HG03521 (cell line): ENCODE data around the gene RPS26.
A peak's percentile ranks its signal among the peaks of the same experiment; 100 is the strongest.
"Not testable (repeated sequence)": the region's sequence is repeated elsewhere in the genome, so short reads cannot be mapped to it uniquely, and the experiment has no call there.

Experiments used
- ATAC-seq: cut with Tn5 transposase; IDR thresholded peaks from one replicate; pipeline ENCODE4 v1.9.1; 2021; ENCODE audit warnings: mild to moderate bottlenecking, moderate library complexity; ENCODE audit not compliant: unreplicated experiment

RPS26 gene

GRCh38 chr12:56074396-56074795 lies 32.7 kb downstream of the RPS26 start:
- ATAC-seq: no peak

- not testable (repeated sequence) for ATAC-seq
These were observed 36.2 kb downstream of the RPS26 start for GRCh38 chr12:56077966-56078365.

- ATAC-seq: no peak
These were observed 36.7 kb downstream of the RPS26 start for GRCh38 chr12:56078427-56078826.

- peak; percentile 46 for ATAC-seq
These were observed 37.4 kb downstream of the RPS26 start for GRCh38 chr12:56078931-56079722.

- peak; percentile 18 for ATAC-seq
These were observed 38.2 kb downstream of the RPS26 start, which contains the start of gene ERBB3 for GRCh38 chr12:56079723-56080555. Gene ERBB3 (plus strand): TSS chr12:56080165. CDS start chr12:56080301, 136 bp downstream.

GRCh38 chr12:56080556-56081138 lies 38.9 kb downstream of the RPS26 start:
- no peak for ATAC-seq

- no peak for ATAC-seq
These were observed 40.0 kb downstream of the RPS26 start for GRCh38 chr12:56081393-56082347.

- no peak for ATAC-seq
These were observed 40.7 kb downstream of the RPS26 start for GRCh38 chr12:56082382-56082781.

- ATAC-seq: no peak
These were observed 41.2 kb downstream of the RPS26 start for GRCh38 chr12:56082967-56083366.

- ATAC-seq: no peak
These were observed 43.3 kb downstream of the RPS26 start for GRCh38 chr12:56084958-56085543.

- ATAC-seq: no peak
These were observed 44.4 kb downstream of the RPS26 start for GRCh38 chr12:56086096-56086495.

GRCh38 chr12:56086608-56087007 lies 44.9 kb downstream of the RPS26 start:
- ATAC-seq: no peak

GRCh38 chr12:56087220-56087619 lies 45.5 kb downstream of the RPS26 start:
- no peak for ATAC-seq
